HUES6 (cell line): Measurements from ENCODE around the gene VCPKMT.
A peak's percentile ranks its signal among the peaks of the same experiment; 100 is the strongest.

Source experiments
- H3K27ac ChIP-seq: 2 replicates; pipeline ENCODE4 v1.7.0; 2013; ENCODE audit warnings: low read depth, mild to moderate bottlenecking, low read length, inconsistent platforms
- H3K27me3 ChIP-seq: 2 replicates; pipeline ENCODE4 v1.6.1; 2013; ENCODE audit warnings: low read length; ENCODE audit not compliant: control insufficient read depth, insufficient read depth
- H3K36me3 ChIP-seq: 2 replicates; pipeline ENCODE4 v1.6.1; 2013; ENCODE audit warnings: low read length; ENCODE audit not compliant: control insufficient read depth, insufficient read depth
- H3K4me1 ChIP-seq: 2 replicates; pipeline ENCODE4 v1.6.1; 2013; ENCODE audit warnings: low read length; ENCODE audit not compliant: control insufficient read depth, insufficient read depth
- H3K4me3 ChIP-seq: 2 replicates; pipeline ENCODE4 v1.5.1; 2013; ENCODE audit warnings: low read depth, low read length
- H3K9ac ChIP-seq: one replicate; pipeline ENCODE4 v1.6.1; 2013; ENCODE audit warnings: mild to moderate bottlenecking, low read length
- H3K9me3 ChIP-seq: 2 replicates; pipeline ENCODE4 v1.6.1; 2013; ENCODE audit warnings: low read depth, low read length; ENCODE audit not compliant: control insufficient read depth, insufficient read depth

Gene VCPKMT

GRCh38 chr14:50116181-50116956 lies at the start of gene VCPKMT:
Gene VCPKMT (minus strand): TSS chr14:50116572. CDS start chr14:50116552, 20 bp downstream.
- H3K4me3 ChIP-seq, result peak within 1 kb of the TSS; percentile 86
- H3K36me3 ChIP-seq, result peaks cover 35% of the 10 kb centered on the region
- peak within 1 kb of the TSS; percentile 95 for H3K9ac ChIP-seq
- no peaks in the 10 kb centered on the region for H3K9me3 ChIP-seq
- H3K27me3 ChIP-seq, result no peaks in the 10 kb centered on the region
- peak within 1 kb of the TSS; percentile 92 for H3K27ac ChIP-seq
- peaks cover 12% of the 10 kb centered on the region for H3K4me1 ChIP-seq

- no peak overlapping the region for H3K27ac ChIP-seq
- H3K4me1 ChIP-seq, result no peaks in the 10 kb centered on the region
- H3K36me3 ChIP-seq, result peaks cover 17% of the 10 kb centered on the region
- H3K9ac ChIP-seq, result no peak overlapping the region
- no peaks in the 10 kb centered on the region for H3K27me3 ChIP-seq
- no peaks in the 10 kb centered on the region for H3K9me3 ChIP-seq
- H3K4me3 ChIP-seq, result no peak overlapping the region
Measured at GRCh38 chr14:50156111-50156510, 39.7 kb upstream of the VCPKMT start.

- H3K27me3 ChIP-seq, result no peaks in the 10 kb centered on the region
- H3K36me3 ChIP-seq, result peaks cover 19% of the 10 kb centered on the region
- H3K4me3 ChIP-seq, result no peak overlapping the region
- no peaks in the 10 kb centered on the region for H3K4me1 ChIP-seq
- no peaks in the 10 kb centered on the region for H3K9me3 ChIP-seq
- H3K27ac ChIP-seq, result no peak overlapping the region
- no peak overlapping the region for H3K9ac ChIP-seq
Measured at GRCh38 chr14:50148799-50149198, 32.4 kb upstream of the VCPKMT start.

- H3K9ac ChIP-seq, result no peak overlapping the region
- H3K4me3 ChIP-seq, result no peak overlapping the region
- peaks cover 6% of the 10 kb centered on the region; the same call in 1 of the 2 replicates for H3K4me1 ChIP-seq
- H3K36me3 ChIP-seq, result no peaks in the 10 kb centered on the region
- no peaks in the 10 kb centered on the region for H3K9me3 ChIP-seq
- H3K27ac ChIP-seq, result 0 out of 2 replicates have a peak overlapping the region, but pooled peaks have one; percentile 57
- no peaks in the 10 kb centered on the region for H3K27me3 ChIP-seq
Measured at GRCh38 chr14:50139192-50139591, 22.8 kb upstream of the VCPKMT start.

- Histone ChIP-seq H3K27me3 (no peaks in the 10 kb centered on the region), H3K27ac (no peak overlapping the region), H3K9ac (no peak overlapping the region), H3K4me3 (no peak overlapping the region), H3K4me1 (no peaks in the 10 kb centered on the region), H3K36me3 (peaks cover 7% of the 10 kb centered on the region), H3K9me3 (no peaks in the 10 kb centered on the region)
Measured at GRCh38 chr14:50127802-50128201, 11.4 kb upstream of the VCPKMT start.

GRCh38 chr14:50123062-50123461 lies 6.7 kb upstream of the VCPKMT start:
- Histone ChIP-seq H3K36me3 (0 out of 2 replicates have a peak, but pooled peaks cover 2% of the 10 kb centered on the region), H3K27ac (no peak overlapping the region), H3K9ac (no peak overlapping the region), H3K9me3 (no peaks in the 10 kb centered on the region), H3K4me3 (no peak overlapping the region), H3K4me1 (no peaks in the 10 kb centered on the region), H3K27me3 (no peaks in the 10 kb centered on the region)

GRCh38 chr14:50122291-50122690 lies 5.9 kb upstream of the VCPKMT start:
- Histone ChIP-seq H3K9me3 (no peaks in the 10 kb centered on the region), H3K27ac (no peak overlapping the region), H3K4me1 (peaks cover 5% of the 10 kb centered on the region; the same call in 1 of the 2 replicates), H3K4me3 (no peak overlapping the region), H3K9ac (no peak overlapping the region), H3K27me3 (no peaks in the 10 kb centered on the region), H3K36me3 (0 out of 2 replicates have a peak, but pooled peaks cover 2% of the 10 kb centered on the region)

GRCh38 chr14:50121486-50121885 lies 5.1 kb upstream of the VCPKMT start:
- no peak overlapping the region for H3K9ac ChIP-seq
- no peak overlapping the region for H3K4me3 ChIP-seq
- H3K4me1 ChIP-seq, result peaks cover 12% of the 10 kb centered on the region
- no peaks in the 10 kb centered on the region for H3K9me3 ChIP-seq
- H3K36me3 ChIP-seq, result 0 out of 2 replicates have a peak, but pooled peaks cover 2% of the 10 kb centered on the region
- H3K27me3 ChIP-seq, result no peaks in the 10 kb centered on the region
- no peak overlapping the region for H3K27ac ChIP-seq

GRCh38 chr14:50117456-50117855 lies 1.1 kb upstream of the VCPKMT start:
- H3K4me3 ChIP-seq, result no peak overlapping the region
- no peak overlapping the region for H3K9ac ChIP-seq
- no peaks in the 10 kb centered on the region for H3K27me3 ChIP-seq
- H3K9me3 ChIP-seq, result no peaks in the 10 kb centered on the region
- H3K4me1 ChIP-seq, result peaks cover 12% of the 10 kb centered on the region
- H3K27ac ChIP-seq, result no peak overlapping the region
- peaks cover 24% of the 10 kb centered on the region for H3K36me3 ChIP-seq

- Histone ChIP-seq H3K9ac (peak overlapping the region; percentile 95), H3K36me3 (peaks cover 29% of the 10 kb centered on the region), H3K27ac (peak overlapping the region; percentile 92), H3K9me3 (no peaks in the 10 kb centered on the region), H3K4me3 (peak overlapping the region; percentile 86), H3K4me1 (peaks cover 12% of the 10 kb centered on the region), H3K27me3 (no peaks in the 10 kb centered on the region)
Measured at GRCh38 chr14:50116966-50117365, 594 bp upstream of the VCPKMT start.

- H3K9ac ChIP-seq, result no peak overlapping the region
- H3K4me3 ChIP-seq, result no peak overlapping the region
- no peak overlapping the region for H3K27ac ChIP-seq
- H3K36me3 ChIP-seq, result peaks cover 61% of the 10 kb centered on the region
- no peaks in the 10 kb centered on the region for H3K9me3 ChIP-seq
- H3K4me1 ChIP-seq, result peaks cover 12% of the 10 kb centered on the region
- H3K27me3 ChIP-seq, result no peaks in the 10 kb centered on the region
Measured at GRCh38 chr14:50113381-50114035, 2.9 kb downstream of the VCPKMT start.
